ENCODE measurements around the gene NEMP1. TPM values are rescaled to one million over a fixed set of nuclear protein-coding genes. Genes with fewer than 3 reads are reported as not detected.

Gene NEMP1
- total RNA-seq, 1 experiment from 2014 or later = 16.4 TPM

- Histone ChIP-seq H4K20me1 (ENCODE audit: low read length) (no peaks in the 10 kb centered on the region), H3K27ac (ENCODE audit: low read length) (no peak overlapping the region), H3K9me3 (ENCODE audit: low read length) (no peaks in the 10 kb centered on the region), H3K27me3 (ENCODE audit: low read length) (peaks cover 21% of the 10 kb centered on the region; the same call in 1 of the 2 replicates), H3K9ac (ENCODE audit: low read length) (no peak overlapping the region), H3K79me2 (ENCODE audit: low read length) (no peaks in the 10 kb centered on the region), H3F3A (ENCODE audit: low read length, unreplicated experiment) (no peaks in the 10 kb centered on the region), H3K4me2 (ENCODE audit: low read length) (no peak overlapping the region), H3K4me1 (ENCODE audit: insufficient read depth, low read length) (no peaks in the 10 kb centered on the region), H3K36me3 (ENCODE audit: low read depth, low read length) (no peaks in the 10 kb centered on the region), H2AFZ (ENCODE audit: low read length) (no peak overlapping the region), H3K4me3 (ENCODE audit: low read length) (no peak overlapping the region), H3K9me2 (replicated peaks; ENCODE audit: low read length) (no peaks in the 10 kb centered on the region)
- intact Hi-C loops (cut with micrococcal nuclease) = no loop called here
- ATAC-seq = no peak
- TF ChIP-seq EZH2phosphoT487 (IDR thresholded peaks at IDR 0.05; ENCODE audit: borderline replicate concordance, low read length) (no peak), EZH2 (IDR thresholded peaks at IDR 0.05; ENCODE audit: low read length, unreplicated experiment) (no peak)
- TF ChIP-seq, protein P1, sequence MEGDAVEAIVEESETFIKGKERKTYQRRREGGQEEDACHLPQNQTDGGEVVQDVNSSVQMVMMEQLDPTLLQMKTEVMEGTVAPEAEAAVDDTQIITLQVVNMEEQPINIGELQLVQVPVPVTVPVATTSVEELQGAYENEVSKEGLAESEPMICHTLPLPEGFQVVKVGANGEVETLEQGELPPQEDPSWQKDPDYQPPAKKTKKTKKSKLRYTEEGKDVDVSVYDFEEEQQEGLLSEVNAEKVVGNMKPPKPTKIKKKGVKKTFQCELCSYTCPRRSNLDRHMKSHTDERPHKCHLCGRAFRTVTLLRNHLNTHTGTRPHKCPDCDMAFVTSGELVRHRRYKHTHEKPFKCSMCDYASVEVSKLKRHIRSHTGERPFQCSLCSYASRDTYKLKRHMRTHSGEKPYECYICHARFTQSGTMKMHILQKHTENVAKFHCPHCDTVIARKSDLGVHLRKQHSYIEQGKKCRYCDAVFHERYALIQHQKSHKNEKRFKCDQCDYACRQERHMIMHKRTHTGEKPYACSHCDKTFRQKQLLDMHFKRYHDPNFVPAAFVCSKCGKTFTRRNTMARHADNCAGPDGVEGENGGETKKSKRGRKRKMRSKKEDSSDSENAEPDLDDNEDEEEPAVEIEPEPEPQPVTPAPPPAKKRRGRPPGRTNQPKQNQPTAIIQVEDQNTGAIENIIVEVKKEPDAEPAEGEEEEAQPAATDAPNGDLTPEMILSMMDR (conservative IDR thresholded peaks at IDR 0.05; ENCODE audit: low read depth, low read length) = no peak
- ChIA-PET POLR2A (ENCODE audit: unreplicated experiment) (no interaction called here), CTCF (interaction anchor here (0.5 kb wide), 1 partner anchor 16 kb away, joined by 3 read pairs; no protein-coding TSS in a partner anchor)
- no peak for DNase-seq
- no TSS peak for BruUV-seq (replicated peaks)
Observed at GRCh38 chr12:57049119-57049446, 29.5 kb downstream of the NEMP1 start.

GRCh38 chr12:57048423-57049118 lies 30.0 kb downstream of the NEMP1 start:
- no TSS peak for BruUV-seq (replicated peaks)
- intact Hi-C loops (cut with micrococcal nuclease) = no loop called here
- POLR2A ChIA-PET (ENCODE audit: unreplicated experiment) = no interaction called here
- Histone ChIP-seq H3K4me1 (ENCODE audit: insufficient read depth, low read length) (no peaks in the 10 kb centered on the region), H2AFZ (ENCODE audit: low read length) (no peak overlapping the region), H3K9ac (ENCODE audit: low read length) (no peak overlapping the region), H3K4me3 (ENCODE audit: low read length) (no peak overlapping the region), H3K4me2 (ENCODE audit: low read length) (no peak overlapping the region), H3K27ac (ENCODE audit: low read length) (no peak overlapping the region), H3K36me3 (ENCODE audit: low read depth, low read length) (no peaks in the 10 kb centered on the region), H3F3A (ENCODE audit: low read length, unreplicated experiment) (no peaks in the 10 kb centered on the region), H3K27me3 (ENCODE audit: low read length) (peaks cover 21% of the 10 kb centered on the region; the same call in 1 of the 2 replicates), H3K9me2 (replicated peaks; ENCODE audit: low read length) (no peaks in the 10 kb centered on the region), H3K9me3 (ENCODE audit: low read length) (no peaks in the 10 kb centered on the region), H3K79me2 (ENCODE audit: low read length) (no peaks in the 10 kb centered on the region), H4K20me1 (ENCODE audit: low read length) (no peaks in the 10 kb centered on the region)
- ATAC-seq = no peak
- TF ChIP-seq EZH2 (IDR thresholded peaks at IDR 0.05; ENCODE audit: low read length, unreplicated experiment) (no peak), EZH2phosphoT487 (IDR thresholded peaks at IDR 0.05; ENCODE audit: borderline replicate concordance, low read length) (no peak)
- TF ChIP-seq, protein P1 (conservative IDR thresholded peaks at IDR 0.05; ENCODE audit: low read depth, low read length) = no peak
- DNase-seq = no peak
- CTCF ChIA-PET = interaction anchor here (0.5 kb wide), 1 partner anchor 15 kb away, joined by 3 read pairs; no protein-coding TSS in a partner anchor

- Histone ChIP-seq H4K20me1 (ENCODE audit: low read length) (no peaks in the 10 kb centered on the region), H3K27me3 (ENCODE audit: low read length) (peaks cover 21% of the 10 kb centered on the region; the same call in 1 of the 2 replicates), H3K4me1 (ENCODE audit: insufficient read depth, low read length) (no peaks in the 10 kb centered on the region), H2AFZ (ENCODE audit: low read length) (no peak overlapping the region), H3K4me2 (ENCODE audit: low read length) (no peak overlapping the region), H3K9me2 (replicated peaks; ENCODE audit: low read length) (no peaks in the 10 kb centered on the region), H3F3A (ENCODE audit: low read length, unreplicated experiment) (no peaks in the 10 kb centered on the region), H3K9ac (ENCODE audit: low read length) (no peak overlapping the region), H3K9me3 (ENCODE audit: low read length) (no peaks in the 10 kb centered on the region), H3K27ac (ENCODE audit: low read length) (no peak overlapping the region), H3K79me2 (ENCODE audit: low read length) (no peaks in the 10 kb centered on the region), H3K4me3 (ENCODE audit: low read length) (no peak overlapping the region), H3K36me3 (ENCODE audit: low read depth, low read length) (no peaks in the 10 kb centered on the region)
- POLR2A ChIA-PET (ENCODE audit: unreplicated experiment) = no interaction called here
- CTCF ChIA-PET = no interaction called here
- ATAC-seq = no peak
- no TSS peak for BruUV-seq (replicated peaks)
- DNase-seq = no peak
- TF ChIP-seq, protein P1 (conservative IDR thresholded peaks at IDR 0.05; ENCODE audit: low read depth, low read length) = no peak
- TF ChIP-seq EZH2 (IDR thresholded peaks at IDR 0.05; ENCODE audit: low read length, unreplicated experiment) (no peak), EZH2phosphoT487 (IDR thresholded peaks at IDR 0.05; ENCODE audit: borderline replicate concordance, low read length) (no peak)
- intact Hi-C loops (cut with micrococcal nuclease) = no loop called here
Observed at GRCh38 chr12:57047981-57048380, 30.6 kb downstream of the NEMP1 start.
